HG03135 (cell line): ENCODE data around the gene PPP2R1B.

Experiments
- ATAC-seq: cut with Tn5 transposase; IDR thresholded peaks from one replicate; pipeline ENCODE4 v1.9.1; 2021; ENCODE audit warnings: mild to moderate bottlenecking, moderate library complexity; ENCODE audit not compliant: unreplicated experiment

Gene PPP2R1B

GRCh38 chr11:111698852-111699559, 67.2 kb downstream of the PPP2R1B start:
- no peak for ATAC-seq

- no peak for ATAC-seq
These were observed 68.2 kb downstream of the PPP2R1B start for GRCh38 chr11:111697933-111698371.

- no peak for ATAC-seq
These were observed 69.6 kb downstream of the PPP2R1B start for GRCh38 chr11:111696556-111696955.

- ATAC-seq: no peak
These were observed 71.3 kb downstream of the PPP2R1B start for GRCh38 chr11:111694851-111695250.

- ATAC-seq: no peak
These were observed 72.8 kb downstream of the PPP2R1B start for GRCh38 chr11:111693224-111693937.

- ATAC-seq: no peak
These were observed 74.4 kb downstream of the PPP2R1B start for GRCh38 chr11:111691741-111692140.

GRCh38 chr11:111691176-111691575, 75.0 kb downstream of the PPP2R1B start:
- ATAC-seq: no peak

- no peak for ATAC-seq
These were observed 78.2 kb downstream of the PPP2R1B start for GRCh38 chr11:111688013-111688412.

GRCh38 chr11:111684251-111684650, 81.9 kb downstream of the PPP2R1B start:
- no peak for ATAC-seq

GRCh38 chr11:111683806-111684205, 82.4 kb downstream of the PPP2R1B start:
- ATAC-seq: no peak

GRCh38 chr11:111680486-111681175, 85.6 kb downstream of the PPP2R1B start:
- no peak for ATAC-seq
